ENCODE measurements around the gene USF3. TPM values are rescaled to one million over a fixed set of nuclear protein-coding genes. Genes with fewer than 3 reads are reported as not detected.

USF3 gene
- total and polyA plus RNA-seq, 9 of the 15 experiments (the other 6 are each of a cell fraction or from before 2014, with no cell fraction given) = 1.4 to 6.9 (median 3.1) TPM

DNA sequence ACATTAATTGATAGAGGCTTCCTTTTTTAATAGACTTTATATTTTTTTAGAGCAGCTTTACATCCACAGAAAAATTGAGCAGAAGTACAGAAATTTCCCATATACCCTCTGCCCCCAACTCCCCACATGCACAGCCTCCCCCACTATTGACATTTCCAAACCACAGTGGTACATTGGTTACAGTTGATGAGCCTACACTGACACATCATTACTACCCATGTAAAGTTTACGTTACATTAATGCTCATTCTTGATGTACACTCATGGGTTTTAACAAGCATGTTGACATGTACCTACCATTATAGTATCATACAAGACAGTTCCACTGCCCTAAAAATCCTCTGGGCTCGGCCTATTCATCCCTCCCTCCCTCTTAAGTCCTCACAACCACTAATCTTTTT, 78.7 kb downstream of the USF3 start:
- intact Hi-C loops (cut with micrococcal nuclease) = no loop called here
- no peak for FAIRE-seq
- H3K36me3 ChIP-seq (ENCODE audit: control insufficient read depth, insufficient read depth, low read length) = no peaks in the 10 kb centered on the region
- WGBS (ENCODE audit: insufficient coverage, low coverage, missing lambda C conversion rate) = 0% methylated on average over 1 of the region's 2 CpGs
- in situ Hi-C loops (cut with MboI) = loop anchor here (25.0 kb wide), 1 partner anchor 555 kb away; no protein-coding TSS in a partner anchor
- no peak for TF ChIP-seq ZNF586 (CRISPR knock-in tag; conservative IDR thresholded peaks at IDR 0.05)
- no peak for TF ChIP-seq ATF6 (CRISPR knock-in tag; IDR thresholded peaks at IDR 0.05)
- TF ChIP-seq, protein P1, sequence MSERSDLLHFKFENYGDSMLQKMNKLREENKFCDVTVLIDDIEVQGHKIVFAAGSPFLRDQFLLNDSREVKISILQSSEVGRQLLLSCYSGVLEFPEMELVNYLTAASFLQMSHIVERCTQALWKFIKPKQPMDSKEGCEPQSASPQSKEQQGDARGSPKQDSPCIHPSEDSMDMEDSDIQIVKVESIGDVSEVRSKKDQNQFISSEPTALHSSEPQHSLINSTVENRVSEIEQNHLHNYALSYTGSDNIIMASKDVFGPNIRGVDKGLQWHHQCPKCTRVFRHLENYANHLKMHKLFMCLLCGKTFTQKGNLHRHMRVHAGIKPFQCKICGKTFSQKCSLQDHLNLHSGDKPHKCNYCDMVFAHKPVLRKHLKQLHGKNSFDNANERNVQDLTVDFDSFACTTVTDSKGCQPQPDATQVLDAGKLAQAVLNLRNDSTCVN (CRISPR knock-in tag; IDR thresholded peaks at IDR 0.05) = no peak
- TF ChIP-seq BCOR (IDR thresholded peaks at IDR 0.05) = no peak
- no peak for TF ChIP-seq ZNF589 (CRISPR knock-in tag; IDR thresholded peaks at IDR 0.05; ENCODE audit: low read depth)
- no peak for TF ChIP-seq ZNF41 (CRISPR knock-in tag; conservative IDR thresholded peaks at IDR 0.05)
- no peaks in the 10 kb centered on the region for H3K9me1 ChIP-seq (ENCODE audit: control insufficient read depth, insufficient read depth, low read length)
- no peak for ATAC-seq
- no peak overlapping the region for H3K9ac ChIP-seq (ENCODE audit: insufficient read depth in 1 of 2, low read depth in 2 of 2, low read length in 2 of 2)
- no peaks in the 10 kb centered on the region for H3K4me1 ChIP-seq (replicated peaks in 1 of 2; ENCODE audit: control insufficient read depth in 2 of 2, insufficient read depth in 2 of 2, low read length in 2 of 2)
- H3K27ac ChIP-seq (ENCODE audit: extremely low read depth, low read depth, low read length) = no peak overlapping the region
- no peak overlapping the region for H3K4me3 ChIP-seq
- no peaks in the 10 kb centered on the region for H4K20me1 ChIP-seq (replicated peaks; ENCODE audit: control insufficient read depth, insufficient read depth, low read length)
- no peaks in the 10 kb centered on the region for H3K9me3 ChIP-seq (replicated peaks; ENCODE audit: control insufficient read depth, insufficient read depth, low read depth, low read length)
- ChIA-PET CTCF (ENCODE audit: low intra/inter-chr PET ratio) (no interaction called here), POLR2A (interaction anchor here (0.7 kb wide), 1 partner anchor 53 kb away, joined by 4 read pairs; no protein-coding TSS in a partner anchor)
- no TSS peak for BruUV-seq (replicated peaks)
- H3K79me2 ChIP-seq (ENCODE audit: control insufficient read depth, insufficient read depth, low read length) = no peaks in the 10 kb centered on the region
- peaks cover 0 to 4% of the 10 kb centered on the region in 2 experiments; a peak in 3 of 5 replicates for H3K27me3 ChIP-seq (ENCODE audit: control insufficient read depth in 2 of 2, insufficient read depth in 2 of 2, low read length in 2 of 2)
- no peak for DNase-seq (ENCODE audit: extremely low read depth in 1 of 4, low spot score in 3 of 4)
- H3K4me2 ChIP-seq (ENCODE audit: insufficient read depth, low read length) = no peak overlapping the region
- H2AFZ ChIP-seq (ENCODE audit: low read depth, low read length) = no peak overlapping the region
